HK-2 (cell line): ENCODE data around the gene GNG7.
"Not testable (repeated sequence)": the region's sequence is repeated elsewhere in the genome, so short reads cannot be mapped to it uniquely, and the experiment has no call there.

ENCODE experiments used
- DNase-seq: peaks from one replicate; pipeline ENCODE4 v3.0.0-alpha.2; 2018; ENCODE audit not compliant: unreplicated experiment

GNG7 gene

GRCh38 chr19:2643123-2643737 lies 59.3 kb downstream of the GNG7 start:
- not testable (repeated sequence) for DNase-seq

GRCh38 chr19:2641332-2641698 lies 61.2 kb downstream of the GNG7 start:
- no peak for DNase-seq

GRCh38 chr19:2640563-2641331 lies 61.7 kb downstream of the GNG7 start:
- DNase-seq, result no peak

- DNase-seq, result no peak
These were observed 62.5 kb downstream of the GNG7 start for GRCh38 chr19:2639999-2640398.

- no peak for DNase-seq
These were observed 64.0 kb downstream of the GNG7 start for GRCh38 chr19:2638417-2638940.

GRCh38 chr19:2636897-2637683 lies 65.4 kb downstream of the GNG7 start:
- peak; percentile 63 for DNase-seq

GRCh38 chr19:2636141-2636896 lies 66.2 kb downstream of the GNG7 start:
- no peak for DNase-seq

GRCh38 chr19:2634960-2635359 lies 67.5 kb downstream of the GNG7 start:
- no peak for DNase-seq

- DNase-seq, result no peak
These were observed 68.1 kb downstream of the GNG7 start for GRCh38 chr19:2634228-2634951.

- DNase-seq, result no peak
These were observed 68.8 kb downstream of the GNG7 start for GRCh38 chr19:2633693-2634075.

- no peak for DNase-seq
These were observed 71.2 kb downstream of the GNG7 start for GRCh38 chr19:2631213-2631821.

GRCh38 chr19:2630352-2631001 lies 72.0 kb downstream of the GNG7 start:
- no peak for DNase-seq

GRCh38 chr19:2629491-2630351 lies 72.8 kb downstream of the GNG7 start:
- no peak for DNase-seq

- no peak for DNase-seq
These were observed 73.9 kb downstream of the GNG7 start for GRCh38 chr19:2628597-2628996.

GRCh38 chr19:2627855-2628254 lies 74.6 kb downstream of the GNG7 start:
- no peak for DNase-seq

- peak; percentile 93 for DNase-seq
These were observed 75.1 kb downstream of the GNG7 start for GRCh38 chr19:2627319-2627829.

GRCh38 chr19:2625434-2625833 lies 77.1 kb downstream of the GNG7 start:
- DNase-seq, result no peak

- DNase-seq, result peak; percentile 74
These were observed 77.9 kb downstream of the GNG7 start for GRCh38 chr19:2624537-2625091.

GRCh38 chr19:2623798-2624197 lies 78.7 kb downstream of the GNG7 start:
- DNase-seq, result no peak
